Measurements from ENCODE around the gene NRIP1.

DNA sequence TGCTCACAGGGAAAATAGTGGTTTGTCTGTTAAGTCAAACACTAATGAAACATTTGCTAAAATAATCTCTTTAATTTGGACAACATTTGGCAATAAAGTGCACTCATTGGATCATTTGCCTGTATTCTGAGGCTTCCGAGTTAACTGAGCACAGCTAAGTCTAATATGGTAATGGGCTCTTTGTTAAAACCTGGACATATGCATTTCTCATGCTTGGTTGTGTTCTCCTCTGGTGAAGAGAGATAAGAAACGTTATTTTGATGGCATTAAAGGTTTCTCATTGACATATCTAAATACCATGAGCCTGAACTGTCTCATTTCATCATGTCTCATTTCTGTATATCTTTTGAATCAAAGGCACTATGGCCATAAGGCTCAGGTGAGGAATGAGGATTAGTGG is 13.4 kb upstream of the NRIP1 start:
- no peak for TF ChIP-seq RAD21 (IDR thresholded peaks at IDR 0.05 in 1 of 2, conservative IDR thresholded peaks at IDR 0.05 in 1 of 2; ENCODE audit: low read depth in 2 of 2, low read length in 2 of 2)
- TF ChIP-seq, protein P1, sequence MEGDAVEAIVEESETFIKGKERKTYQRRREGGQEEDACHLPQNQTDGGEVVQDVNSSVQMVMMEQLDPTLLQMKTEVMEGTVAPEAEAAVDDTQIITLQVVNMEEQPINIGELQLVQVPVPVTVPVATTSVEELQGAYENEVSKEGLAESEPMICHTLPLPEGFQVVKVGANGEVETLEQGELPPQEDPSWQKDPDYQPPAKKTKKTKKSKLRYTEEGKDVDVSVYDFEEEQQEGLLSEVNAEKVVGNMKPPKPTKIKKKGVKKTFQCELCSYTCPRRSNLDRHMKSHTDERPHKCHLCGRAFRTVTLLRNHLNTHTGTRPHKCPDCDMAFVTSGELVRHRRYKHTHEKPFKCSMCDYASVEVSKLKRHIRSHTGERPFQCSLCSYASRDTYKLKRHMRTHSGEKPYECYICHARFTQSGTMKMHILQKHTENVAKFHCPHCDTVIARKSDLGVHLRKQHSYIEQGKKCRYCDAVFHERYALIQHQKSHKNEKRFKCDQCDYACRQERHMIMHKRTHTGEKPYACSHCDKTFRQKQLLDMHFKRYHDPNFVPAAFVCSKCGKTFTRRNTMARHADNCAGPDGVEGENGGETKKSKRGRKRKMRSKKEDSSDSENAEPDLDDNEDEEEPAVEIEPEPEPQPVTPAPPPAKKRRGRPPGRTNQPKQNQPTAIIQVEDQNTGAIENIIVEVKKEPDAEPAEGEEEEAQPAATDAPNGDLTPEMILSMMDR (IDR thresholded peaks at IDR 0.05; ENCODE audit: control extremely low read depth in 1 of 3, insufficient read depth in 1 of 3, low read depth in 1 of 3, low read length in 3 of 3), result no peak
- no peak for TF ChIP-seq POLR2AphosphoS5 (IDR thresholded peaks at IDR 0.05; ENCODE audit: low read depth, low read length)
- TF ChIP-seq, protein P2, sequence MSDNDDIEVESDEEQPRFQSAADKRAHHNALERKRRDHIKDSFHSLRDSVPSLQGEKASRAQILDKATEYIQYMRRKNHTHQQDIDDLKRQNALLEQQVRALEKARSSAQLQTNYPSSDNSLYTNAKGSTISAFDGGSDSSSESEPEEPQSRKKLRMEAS (IDR thresholded peaks at IDR 0.05), result no peak
- TF ChIP-seq KDM4A (IDR thresholded peaks at IDR 0.05; ENCODE audit: low read depth, low read length, severe bottlenecking), result no peak
